Effector memory CD4-positive, alpha-beta T cell (primary cell): Measurements from ENCODE around the gene LRRC49.
"Not testable (repeated sequence)": the region's sequence is repeated elsewhere in the genome, so short reads cannot be mapped to it uniquely, and the experiment has no call there.

Experiments
- DNase-seq, 3 donors: peaks; one replicate each; pipeline ENCODE4 v3.0.0-alpha.2; 2020
- H3K27ac ChIP-seq: 2 replicates; pipeline ENCODE4 v1.7.0; 2013; ENCODE audit warnings: mild to moderate bottlenecking, low read length, moderate library complexity; ENCODE audit not compliant: insufficient read depth, poor library complexity, severe bottlenecking
- H3K27me3 ChIP-seq: replicated peaks from 2 replicates; pipeline ENCODE4 v1.7.0; 2013; ENCODE audit warnings: mild to moderate bottlenecking, low read length; ENCODE audit not compliant: insufficient read depth, control insufficient read depth, poor library complexity, severe bottlenecking
- H3K36me3 ChIP-seq: 2 replicates; pipeline ENCODE4 v1.7.0; 2013; ENCODE audit warnings: mild to moderate bottlenecking, low read length, moderate library complexity; ENCODE audit not compliant: control insufficient read depth, insufficient read depth
- H3K4me1 ChIP-seq: 2 replicates; pipeline ENCODE4 v1.7.0; 2013; ENCODE audit warnings: low read length, mild to moderate bottlenecking; ENCODE audit not compliant: control insufficient read depth, insufficient read depth, poor library complexity, severe bottlenecking
- H3K4me3 ChIP-seq: 2 replicates; pipeline ENCODE4 v1.7.0; 2013; ENCODE audit warnings: low read length, low read depth, mild to moderate bottlenecking; ENCODE audit not compliant: insufficient read depth, poor library complexity, severe bottlenecking
- H3K9me3 ChIP-seq: 2 replicates; pipeline ENCODE4 v1.7.0; 2013; ENCODE audit warnings: mild to moderate bottlenecking, low read length, moderate library complexity; ENCODE audit not compliant: control insufficient read depth

Gene LRRC49

GRCh38 chr15:70856177-70856883 is 36.3 kb upstream of the LRRC49 start:
- H3K27ac ChIP-seq = no peak overlapping the region
- no peaks in the 10 kb centered on the region for H3K36me3 ChIP-seq
- DNase-seq = no peak
- H3K9me3 ChIP-seq = no peaks in the 10 kb centered on the region
- H3K4me3 ChIP-seq = no peak overlapping the region
- peaks cover 19% of the 10 kb centered on the region for H3K27me3 ChIP-seq
- peaks cover 2% of the 10 kb centered on the region for H3K4me1 ChIP-seq

- no peak overlapping the region for H3K4me3 ChIP-seq
- H3K4me1 ChIP-seq = peaks cover 2% of the 10 kb centered on the region
These were observed 35.6 kb upstream of the LRRC49 start for GRCh38 chr15:70856884-70857561.

GRCh38 chr15:70857562-70858285 is 34.9 kb upstream of the LRRC49 start:
- no peak overlapping the region for H3K27ac ChIP-seq
- DNase-seq = no peak

More at GRCh38 chr15:70856884-70857561, 35.6 kb upstream of the LRRC49 start:
- no peaks in the 10 kb centered on the region for H3K36me3 ChIP-seq
- H3K27me3 ChIP-seq = peaks cover 19% of the 10 kb centered on the region
- no peak for DNase-seq
- H3K9me3 ChIP-seq = no peaks in the 10 kb centered on the region
- H3K27ac ChIP-seq = no peak overlapping the region

GRCh38 chr15:70858614-70859321 is 33.9 kb upstream of the LRRC49 start:
- not testable (repeated sequence) for H3K27me3 ChIP-seq, H3K27ac ChIP-seq, DNase-seq, H3K9me3 ChIP-seq, H3K36me3 ChIP-seq, H3K4me1 ChIP-seq, H3K4me3 ChIP-seq

More at GRCh38 chr15:70857562-70858285, 34.9 kb upstream of the LRRC49 start:
- no peak overlapping the region for H3K4me3 ChIP-seq
- no peaks in the 10 kb centered on the region for H3K9me3 ChIP-seq
- peaks cover 2% of the 10 kb centered on the region for H3K4me1 ChIP-seq
- peaks cover 17% of the 10 kb centered on the region for H3K27me3 ChIP-seq
- no peaks in the 10 kb centered on the region for H3K36me3 ChIP-seq

- DNase-seq = no peak
- no peaks in the 10 kb centered on the region for H3K9me3 ChIP-seq
- no peak overlapping the region for H3K27ac ChIP-seq
- peaks cover 9% of the 10 kb centered on the region for H3K27me3 ChIP-seq
- H3K4me1 ChIP-seq = peaks cover under 1% of the 10 kb centered on the region
- no peak overlapping the region for H3K4me3 ChIP-seq
- H3K36me3 ChIP-seq = no peaks in the 10 kb centered on the region
These were observed 33.2 kb upstream of the LRRC49 start for GRCh38 chr15:70859322-70859908.

GRCh38 chr15:70859998-70860397 is 32.6 kb upstream of the LRRC49 start:
- Histone ChIP-seq H3K36me3 (no peaks in the 10 kb centered on the region), H3K4me1 (no peaks in the 10 kb centered on the region)
- DNase-seq = no peak

GRCh38 chr15:70863450-70864218 is 29.0 kb upstream of the LRRC49 start:
- Histone ChIP-seq H3K27me3 (no peaks in the 10 kb centered on the region), H3K9me3 (no peaks in the 10 kb centered on the region), H3K4me3 (no peak overlapping the region), H3K27ac (no peak overlapping the region), H3K36me3 (no peaks in the 10 kb centered on the region), H3K4me1 (no peaks in the 10 kb centered on the region)
- no peak for DNase-seq

More at GRCh38 chr15:70859998-70860397, 32.6 kb upstream of the LRRC49 start:
- Histone ChIP-seq H3K9me3 (no peaks in the 10 kb centered on the region), H3K27ac (no peak overlapping the region), H3K27me3 (peaks cover 9% of the 10 kb centered on the region), H3K4me3 (no peak overlapping the region)

- H3K4me3 ChIP-seq = no peak overlapping the region
- no peaks in the 10 kb centered on the region for H3K4me1 ChIP-seq
- H3K9me3 ChIP-seq = no peaks in the 10 kb centered on the region
- no peak overlapping the region for H3K27ac ChIP-seq
- H3K27me3 ChIP-seq = no peaks in the 10 kb centered on the region
- no peaks in the 10 kb centered on the region for H3K36me3 ChIP-seq
- DNase-seq = no peak
These were observed 25.5 kb upstream of the LRRC49 start for GRCh38 chr15:70866982-70867641.
